ENCODE results near the gene PLXNA4.

- TF ChIP-seq CTCF (tag by site-specific recombination; IDR thresholded peaks at IDR 0.05) (no peak), ZNF747 (tag by site-specific recombination; IDR thresholded peaks at IDR 0.05) (no peak), ZBTB10 (tag by site-specific recombination; IDR thresholded peaks at IDR 0.05) (no peak), REST (tag by site-specific recombination; IDR thresholded peaks at IDR 0.05) (no peak), SP3 (tag by site-specific recombination; IDR thresholded peaks at IDR 0.05) (no peak)
Observed at GRCh38 chr7:132211971-132212370, 364.3 kb downstream of the PLXNA4 start.

All from HEK293 (cell line).